OCI-LY3 (cell line): ENCODE data around the gene SV2B.

Source experiments
- EZH2phosphoT487 ChIP-seq: fragments of 200-600 bp; shearing (Covaris generic); IDR thresholded peaks from 2 replicates; pipeline ENCODE4 v1.6.1; 2018; ENCODE audit warnings: antibody characterized with exemption, mixed run types, low read depth
- TF ChIP-seq, protein P1 (sequence below): fragments of 200-600, 300-600 bp; sonication (generic); IDR thresholded peaks from 2 replicates; pipeline ENCODE4 v1.5.1; 2014; ENCODE audit warnings: antibody characterized with exemption, low read length, low read depth

- TF ChIP-seq, protein P1, sequence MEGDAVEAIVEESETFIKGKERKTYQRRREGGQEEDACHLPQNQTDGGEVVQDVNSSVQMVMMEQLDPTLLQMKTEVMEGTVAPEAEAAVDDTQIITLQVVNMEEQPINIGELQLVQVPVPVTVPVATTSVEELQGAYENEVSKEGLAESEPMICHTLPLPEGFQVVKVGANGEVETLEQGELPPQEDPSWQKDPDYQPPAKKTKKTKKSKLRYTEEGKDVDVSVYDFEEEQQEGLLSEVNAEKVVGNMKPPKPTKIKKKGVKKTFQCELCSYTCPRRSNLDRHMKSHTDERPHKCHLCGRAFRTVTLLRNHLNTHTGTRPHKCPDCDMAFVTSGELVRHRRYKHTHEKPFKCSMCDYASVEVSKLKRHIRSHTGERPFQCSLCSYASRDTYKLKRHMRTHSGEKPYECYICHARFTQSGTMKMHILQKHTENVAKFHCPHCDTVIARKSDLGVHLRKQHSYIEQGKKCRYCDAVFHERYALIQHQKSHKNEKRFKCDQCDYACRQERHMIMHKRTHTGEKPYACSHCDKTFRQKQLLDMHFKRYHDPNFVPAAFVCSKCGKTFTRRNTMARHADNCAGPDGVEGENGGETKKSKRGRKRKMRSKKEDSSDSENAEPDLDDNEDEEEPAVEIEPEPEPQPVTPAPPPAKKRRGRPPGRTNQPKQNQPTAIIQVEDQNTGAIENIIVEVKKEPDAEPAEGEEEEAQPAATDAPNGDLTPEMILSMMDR = no peak
- TF ChIP-seq EZH2phosphoT487 = no peak
Observed at GRCh38 chr15:91116113-91117067, 16.3 kb downstream of the SV2B start.
